Progenitor cell of endocrine pancreas (in vitro differentiated cells): ENCODE data around the gene STYXL1. TPM values are rescaled to one million over a fixed set of nuclear protein-coding genes. Genes with fewer than 3 reads are reported as not detected.

Source experiments
- DNase-seq: peaks from one replicate; pipeline ENCODE4 v3.0.0; 2021; ENCODE audit warnings: low spot score; ENCODE audit not compliant: unreplicated experiment
- H3K27ac Mint-ChIP-seq: 2 replicates; pipeline ENCODE4 v1.8.0; 2021; ENCODE audit warnings: mild to moderate bottlenecking, moderate library complexity, mixed read lengths
- H3K27me3 Mint-ChIP-seq: 2 replicates; pipeline ENCODE4 v1.8.0; 2021; ENCODE audit warnings: mixed read lengths
- H3K36me3 Mint-ChIP-seq: 2 replicates; pipeline ENCODE4 v1.8.0; 2022; ENCODE audit warnings: mixed read lengths; ENCODE audit not compliant: insufficient read depth
- H3K4me1 Mint-ChIP-seq: 2 replicates; pipeline ENCODE4 v1.8.0; 2021; ENCODE audit warnings: low read depth, mixed read lengths
- H3K4me3 Mint-ChIP-seq: 2 replicates; pipeline ENCODE4 v1.8.0; 2021; ENCODE audit warnings: low read depth, mild to moderate bottlenecking, moderate library complexity, mixed read lengths
- H3K9me3 Mint-ChIP-seq: 2 replicates; pipeline ENCODE4 v1.8.0; 2021; ENCODE audit warnings: low read depth, mixed read lengths
- CTCF ChIP-seq: fragments of 200-600 bp; sonication (generic); IDR thresholded peaks from one replicate; pipeline ENCODE4 v1.5.0; 2021; ENCODE audit warnings: antibody characterized with exemption, mild to moderate bottlenecking; ENCODE audit not compliant: unreplicated experiment
- total RNA-seq: library from RNA; stranded (reverse); gene quantifications from 2 replicates; pipeline ENCODE4 v1.2.1, GENCODE V29; 2021

STYXL1 gene
- total RNA-seq, 1 donor from 2014 or later = 49.7 TPM

DNA sequence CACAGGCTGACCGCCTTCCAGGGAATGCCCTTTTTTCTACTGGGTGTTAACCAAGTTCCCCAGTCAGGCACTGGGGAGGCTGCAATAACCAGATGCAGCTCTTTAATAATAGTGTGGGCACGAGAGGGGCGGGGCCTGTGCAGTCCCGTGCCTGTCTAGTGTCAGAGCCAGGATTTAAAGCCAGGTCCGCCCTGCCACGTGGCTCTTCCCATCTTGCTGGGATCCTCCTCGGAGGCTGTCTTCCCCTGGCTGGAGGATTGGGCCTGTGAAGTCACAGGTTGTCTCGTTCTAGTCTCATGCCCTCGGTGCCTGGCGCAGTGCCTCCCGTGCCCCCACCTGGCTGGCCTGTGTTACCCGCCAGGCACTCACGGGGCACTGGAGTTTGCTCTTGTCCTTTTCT lies 78.6 kb downstream of the STYXL1 start:
- TF ChIP-seq CTCF = no peak
- Mint-ChIP-seq H3K27ac (peak overlapping the region; percentile 77), H3K4me1 (peaks cover 11% of the 10 kb centered on the region), H3K36me3 (peaks cover 7% of the 10 kb centered on the region), H3K4me3 (no peak overlapping the region), H3K27me3 (no peaks in the 10 kb centered on the region), H3K9me3 (no peaks in the 10 kb centered on the region)
- DNase-seq = no peak

- Mint-ChIP-seq H3K27me3 (no peaks in the 10 kb centered on the region), H3K36me3 (peaks cover 3% of the 10 kb centered on the region), H3K27ac (no peak overlapping the region), H3K9me3 (no peaks in the 10 kb centered on the region), H3K4me1 (peaks cover 11% of the 10 kb centered on the region), H3K4me3 (no peak overlapping the region)
- no peak for DNase-seq
- TF ChIP-seq CTCF = no peak
Observed at GRCh38 chr7:75968561-75969001, 79.2 kb downstream of the STYXL1 start.

DNA sequence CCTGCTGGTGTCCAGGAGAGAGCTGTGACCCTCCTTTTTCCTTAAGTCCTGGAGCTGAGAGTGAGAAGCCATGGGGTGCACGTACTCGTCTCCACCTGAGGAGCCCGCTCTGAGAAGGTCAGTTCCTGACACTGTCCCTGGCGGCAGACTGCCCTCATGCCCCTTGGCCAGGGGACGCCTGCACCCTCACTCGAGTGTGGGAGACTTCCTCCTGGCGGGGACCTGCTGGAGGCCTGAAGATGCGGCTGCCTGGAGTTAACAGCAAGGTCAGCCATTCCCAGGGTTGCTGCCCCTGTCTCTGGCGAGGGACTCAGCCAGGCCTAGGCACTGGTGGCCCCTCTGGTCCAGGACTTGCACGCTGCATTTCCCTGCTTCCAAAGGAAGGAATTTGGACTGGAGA lies 79.8 kb downstream of the STYXL1 start:
- H3K27ac Mint-ChIP-seq = no peak overlapping the region

GRCh38 chr7:75967487-75967997 lies 80.3 kb downstream of the STYXL1 start:
- no peaks in the 10 kb centered on the region for H3K27me3 Mint-ChIP-seq
- no peak overlapping the region for H3K4me3 Mint-ChIP-seq
- H3K4me1 Mint-ChIP-seq = peaks cover 13% of the 10 kb centered on the region
- no peaks in the 10 kb centered on the region for H3K9me3 Mint-ChIP-seq
- H3K27ac Mint-ChIP-seq = no peak overlapping the region
- no peak for TF ChIP-seq CTCF
- DNase-seq = no peak
- peaks cover 11% of the 10 kb centered on the region for H3K36me3 Mint-ChIP-seq

More for the DNA sequence above, 79.8 kb downstream of the STYXL1 start:
- no peak for DNase-seq
- Mint-ChIP-seq H3K4me1 (peaks cover 11% of the 10 kb centered on the region), H3K27me3 (no peaks in the 10 kb centered on the region), H3K4me3 (no peak overlapping the region), H3K36me3 (peaks cover 6% of the 10 kb centered on the region), H3K9me3 (no peaks in the 10 kb centered on the region)
- TF ChIP-seq CTCF = no peak

DNA sequence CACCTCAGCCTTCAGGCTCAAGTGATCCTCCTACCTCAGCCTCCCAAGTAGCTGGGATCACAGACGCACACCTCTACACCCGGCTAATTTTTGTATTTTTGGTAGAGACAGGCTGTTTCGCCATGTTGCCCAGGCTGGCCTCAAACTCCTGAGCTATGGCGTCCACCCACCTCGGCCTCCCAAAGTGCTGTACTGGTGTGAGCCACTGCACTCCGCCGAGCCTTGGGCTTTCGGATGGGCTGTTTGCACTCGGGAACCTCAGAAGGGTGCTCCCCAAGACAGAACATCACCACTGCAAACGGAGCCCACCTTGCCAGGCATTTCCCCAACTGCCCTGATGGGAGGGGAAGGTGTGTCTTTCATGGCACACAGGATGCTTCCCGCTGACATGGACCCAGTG lies 80.7 kb downstream of the STYXL1 start:
- Mint-ChIP-seq H3K27me3 (no peaks in the 10 kb centered on the region), H3K4me1 (peaks cover 12% of the 10 kb centered on the region), H3K36me3 (peaks cover 9% of the 10 kb centered on the region), H3K27ac (no peak overlapping the region), H3K4me3 (no peak overlapping the region), H3K9me3 (no peaks in the 10 kb centered on the region)
- DNase-seq = no peak
- TF ChIP-seq CTCF = no peak
